H9 (cell line): ENCODE measurements around the gene CERS1. TPM values are rescaled to one million over a fixed set of nuclear protein-coding genes. Genes with fewer than 3 reads are reported as not detected.
A peak's percentile ranks its signal among the peaks of the same experiment; 100 is the strongest.

Experiments used
- DNase-seq: peaks from one replicate; pipeline ENCODE4 v3.0.0-alpha.2; 2017
- H2AFZ ChIP-seq: one replicate; pipeline ENCODE4 v1.6.1; 2013; ENCODE audit warnings: mild to moderate bottlenecking, low read length, control low read depth, moderate library complexity
- H2AK5ac ChIP-seq: 2 replicates; pipeline ENCODE4 v1.6.1; 2013; ENCODE audit warnings: low read length, control low read depth, mixed read lengths; ENCODE audit not compliant: insufficient read length
- H2BK120ac ChIP-seq: one replicate; pipeline ENCODE4 v1.6.1; 2013; ENCODE audit warnings: low read depth, mild to moderate bottlenecking, low read length, control low read depth, inconsistent platforms; ENCODE audit not compliant: poor library complexity, severe bottlenecking
- H2BK12ac ChIP-seq: 2 replicates; pipeline ENCODE4 v1.6.1; 2013; ENCODE audit warnings: low read length, control low read depth, mixed read lengths, low read depth; ENCODE audit not compliant: insufficient read length
- H2BK15ac ChIP-seq: 2 replicates; pipeline ENCODE4 v1.6.1; 2013; ENCODE audit warnings: low read depth, low read length, control low read depth
- H2BK20ac ChIP-seq: one replicate; pipeline ENCODE4 v1.6.1; 2013; ENCODE audit warnings: low read depth, mild to moderate bottlenecking, low read length, control low read depth, inconsistent platforms; ENCODE audit not compliant: poor library complexity, severe bottlenecking
- H2BK5ac ChIP-seq: 2 replicates; pipeline ENCODE4 v1.6.1; 2013; ENCODE audit warnings: low read length, control low read depth, mixed read lengths; ENCODE audit not compliant: insufficient read length
- H3K14ac ChIP-seq: 2 replicates; pipeline ENCODE4 v1.6.1; 2013; ENCODE audit warnings: low read length, control low read depth; ENCODE audit not compliant: insufficient read depth
- H3K18ac ChIP-seq: 2 replicates; pipeline ENCODE4 v1.6.1; 2013; ENCODE audit warnings: low read depth, mild to moderate bottlenecking, mixed read lengths, low read length, control low read depth; ENCODE audit not compliant: insufficient read length
- H3K23ac ChIP-seq: 2 replicates; pipeline ENCODE4 v1.6.1; 2013; ENCODE audit warnings: low read length, control low read depth, mixed read lengths, low read depth; ENCODE audit not compliant: insufficient read length
- H3K23me2 ChIP-seq: 2 replicates; pipeline ENCODE4 v1.6.1; 2013; ENCODE audit warnings: low read depth, mild to moderate bottlenecking, mixed read lengths, low read length, control low read depth; ENCODE audit not compliant: insufficient read length, poor library complexity, severe bottlenecking
- H3K27ac ChIP-seq: 2 replicates; pipeline ENCODE4 v1.5.1; 2013; ENCODE audit warnings: low read length, control low read depth, mixed read lengths, low read depth; ENCODE audit not compliant: insufficient read length
- H3K27me3 ChIP-seq: 2 replicates; pipeline ENCODE4 v1.6.1; 2013; ENCODE audit warnings: low read length, control low read depth, inconsistent platforms; ENCODE audit not compliant: insufficient read depth
- H3K4ac ChIP-seq: 2 replicates; pipeline ENCODE4 v1.6.1; 2013; ENCODE audit warnings: low read depth, mild to moderate bottlenecking, control low read depth, inconsistent platforms, low read length, moderate library complexity
- H3K4me1 ChIP-seq: 2 replicates; pipeline ENCODE4 v1.6.1; 2013; ENCODE audit warnings: low read length, control low read depth, inconsistent platforms; ENCODE audit not compliant: insufficient read depth
- H3K4me2 ChIP-seq: 2 replicates; pipeline ENCODE4 v1.6.1; 2013; ENCODE audit warnings: low read length, control low read depth, mixed read lengths; ENCODE audit not compliant: insufficient read length, insufficient read depth
- H3K56ac ChIP-seq: 2 replicates; pipeline ENCODE4 v1.6.1; 2013; ENCODE audit warnings: low read depth, mild to moderate bottlenecking, mixed read lengths, low read length, control low read depth; ENCODE audit not compliant: insufficient read length
- H3K79me1 ChIP-seq: 2 replicates; pipeline ENCODE4 v1.6.1; 2013; ENCODE audit warnings: low read depth, mild to moderate bottlenecking, moderate library complexity, low read length, control low read depth, inconsistent platforms; ENCODE audit not compliant: insufficient read depth, poor library complexity, severe bottlenecking
- H3K79me2 ChIP-seq: 2 replicates; pipeline ENCODE4 v1.6.1; 2013; ENCODE audit warnings: low read length, control low read depth, inconsistent platforms; ENCODE audit not compliant: insufficient read depth
- H3K9ac ChIP-seq: 2 replicates; pipeline ENCODE4 v1.6.1; 2013; ENCODE audit warnings: low read length, control low read depth, mixed read lengths; ENCODE audit not compliant: insufficient read length; ENCODE audit errors: extremely low read depth
- H3K9me3 ChIP-seq: one replicate; pipeline ENCODE4 v1.6.1; 2013; ENCODE audit warnings: low read depth, low read length, inconsistent platforms; ENCODE audit not compliant: control insufficient read depth
- H3T11ph ChIP-seq: one replicate; pipeline ENCODE4 v1.6.1; 2013; ENCODE audit warnings: mild to moderate bottlenecking, low read length, control low read depth, inconsistent platforms
- H4K20me1 ChIP-seq: one replicate; pipeline ENCODE4 v1.6.1; 2013; ENCODE audit not compliant: control insufficient read depth, insufficient read length, insufficient read depth
- H4K5ac ChIP-seq: 2 replicates; pipeline ENCODE4 v1.6.1; 2013; ENCODE audit warnings: low read depth, mild to moderate bottlenecking, mixed read lengths, low read length, control low read depth; ENCODE audit not compliant: insufficient read length
- H4K8ac ChIP-seq: replicated peaks from 2 replicates; pipeline ENCODE4 v1.6.1; 2013; ENCODE audit warnings: low read length, control low read depth, mixed read lengths, low read depth; ENCODE audit not compliant: insufficient read length
- H4K91ac ChIP-seq: 2 replicates; pipeline ENCODE4 v1.6.1; 2013; ENCODE audit warnings: low read depth, mild to moderate bottlenecking, moderate library complexity, mixed read lengths, low read length, control low read depth; ENCODE audit not compliant: insufficient read length
- H3K27ac Mint-ChIP-seq, 3 experiments: 2 replicates in 2 of 3; 3 replicates in 1 of 3; pipeline ENCODE4 v1.8.0; 2020 to 2021; ENCODE audit warnings: mixed read lengths in 3 of 3, mild to moderate bottlenecking in 1 of 3, moderate library complexity in 1 of 3
- H3K27me3 Mint-ChIP-seq: 2 replicates; pipeline ENCODE4 v1.8.0; 2021; ENCODE audit warnings: low read depth, mild to moderate bottlenecking, moderate library complexity, mixed read lengths
- H3K36me3 Mint-ChIP-seq, 3 experiments: 2 replicates in 2 of 3; 3 replicates in 1 of 3; pipeline ENCODE4 v1.8.0; 2020 to 2021; ENCODE audit warnings: low read depth in 3 of 3, mixed read lengths in 3 of 3; ENCODE audit not compliant: insufficient read depth in 1 of 3
- H3K4me1 Mint-ChIP-seq, 2 experiments: 2 replicates each; pipeline ENCODE4 v1.8.0; 2020; ENCODE audit warnings: mixed read lengths in 2 of 2
- H3K4me3 Mint-ChIP-seq, 2 experiments: 2 replicates in 1 of 2; 3 replicates in 1 of 2; pipeline ENCODE4 v1.8.0; 2020 to 2021; ENCODE audit warnings: mild to moderate bottlenecking in 2 of 2, mixed read lengths in 2 of 2, moderate library complexity in 1 of 2
- H3K9me3 Mint-ChIP-seq, 2 experiments: 2 replicates in 1 of 2; 3 replicates in 1 of 2; pipeline ENCODE4 v1.8.0; 2020; ENCODE audit warnings: mild to moderate bottlenecking in 2 of 2, mixed read lengths in 2 of 2, moderate library complexity in 1 of 2
- CTCF ChIP-seq: fragments of 200-600 bp; sonication (generic); conservative IDR thresholded peaks from 3 replicates; pipeline ENCODE4 v1.8.0; 2021; ENCODE audit warnings: antibody characterized with exemption, mild to moderate bottlenecking
- WGBS: extraction: QIAGEN DNeasy Blood & Tissue Kit; methylation state at CpG from one replicate; pipeline ENCODE4 v1.1.7; 2013; ENCODE audit warnings: missing lambda C conversion rate, low lambda C conversion rate, mixed read lengths; ENCODE audit not compliant: insufficient read length; ENCODE audit errors: extremely low coverage; 5-methylcytosine and 5-hydroxymethylcytosine counted together
- total RNA-seq: library from RNA; stranded (reverse); gene quantifications from 2 replicates; pipeline ENCODE4 v1.2.1, GENCODE V29; 2021

The CERS1 gene
- total RNA-seq, 1 experiment from 2014 or later = 19.3 TPM

- peak overlapping the region in 2 of 3 experiments; percentile 48 to 77; a peak in 2 of 7 replicates for H3K27ac Mint-ChIP-seq
- H3K27me3 Mint-ChIP-seq = peaks cover 41% of the 10 kb centered on the region
- no peaks in the 10 kb centered on the region for H3K4me1 ChIP-seq
- no peak overlapping the region for H3K56ac ChIP-seq
- peak overlapping the region; percentile 86 for H3K4me2 ChIP-seq
- H2BK20ac ChIP-seq = no peak overlapping the region
- DNase-seq = peak; percentile 77
- H3K79me1 ChIP-seq = no peaks in the 10 kb centered on the region
- H2AK5ac ChIP-seq = no peak overlapping the region
- no peak overlapping the region for H2BK5ac ChIP-seq
- no peaks in the 10 kb centered on the region for H4K20me1 ChIP-seq
- no peak overlapping the region for H4K8ac ChIP-seq
- peak overlapping the region; percentile 76 to 95 for H3K4me3 Mint-ChIP-seq
- no peaks in the 10 kb centered on the region for H3K9me3 ChIP-seq
- H3T11ph ChIP-seq = no peak overlapping the region
- H4K5ac ChIP-seq = no peak overlapping the region
- no peak overlapping the region for H2BK12ac ChIP-seq
- H4K91ac ChIP-seq = no peak overlapping the region
- peaks cover 7% of the 10 kb centered on the region for H3K23me2 ChIP-seq
- H2BK15ac ChIP-seq = no peak overlapping the region
- no peaks in the 10 kb centered on the region for H3K79me2 ChIP-seq
- H2BK120ac ChIP-seq = no peak overlapping the region
- no peaks in the 10 kb centered on the region for H3K27me3 ChIP-seq
- H2AFZ ChIP-seq = no peak overlapping the region
- no peaks in the 10 kb centered on the region; a peak in 1 of 5 replicates for H3K9me3 Mint-ChIP-seq
- no peak overlapping the region for H3K18ac ChIP-seq
- TF ChIP-seq CTCF = no peak
- no peak overlapping the region for H3K9ac ChIP-seq
- H3K27ac ChIP-seq = no peak overlapping the region
- H3K36me3 Mint-ChIP-seq = peaks cover 7 to 23% (median 12%) of the 10 kb centered on the region in 3 experiments
- no CpG with 5 or more reads among the region's 47 CpGs for WGBS
- peaks cover 11 to 29% of the 10 kb centered on the region in 2 experiments for H3K4me1 Mint-ChIP-seq
- H3K4ac ChIP-seq = no peak overlapping the region
- no peak overlapping the region for H3K14ac ChIP-seq
- H3K23ac ChIP-seq = no peak overlapping the region
These were observed 44.2 kb upstream of the CERS1 start for GRCh38 chr19:18939922-18940768.
